Fibroblast of peridontal ligament (primary cell): ENCODE results near the gene FHOD1.

Experiments
- DNase-seq: peaks from one replicate; pipeline ENCODE4 v3.0.0-alpha.2; 2010; ENCODE audit errors: extremely low read depth

The FHOD1 gene

DNA sequence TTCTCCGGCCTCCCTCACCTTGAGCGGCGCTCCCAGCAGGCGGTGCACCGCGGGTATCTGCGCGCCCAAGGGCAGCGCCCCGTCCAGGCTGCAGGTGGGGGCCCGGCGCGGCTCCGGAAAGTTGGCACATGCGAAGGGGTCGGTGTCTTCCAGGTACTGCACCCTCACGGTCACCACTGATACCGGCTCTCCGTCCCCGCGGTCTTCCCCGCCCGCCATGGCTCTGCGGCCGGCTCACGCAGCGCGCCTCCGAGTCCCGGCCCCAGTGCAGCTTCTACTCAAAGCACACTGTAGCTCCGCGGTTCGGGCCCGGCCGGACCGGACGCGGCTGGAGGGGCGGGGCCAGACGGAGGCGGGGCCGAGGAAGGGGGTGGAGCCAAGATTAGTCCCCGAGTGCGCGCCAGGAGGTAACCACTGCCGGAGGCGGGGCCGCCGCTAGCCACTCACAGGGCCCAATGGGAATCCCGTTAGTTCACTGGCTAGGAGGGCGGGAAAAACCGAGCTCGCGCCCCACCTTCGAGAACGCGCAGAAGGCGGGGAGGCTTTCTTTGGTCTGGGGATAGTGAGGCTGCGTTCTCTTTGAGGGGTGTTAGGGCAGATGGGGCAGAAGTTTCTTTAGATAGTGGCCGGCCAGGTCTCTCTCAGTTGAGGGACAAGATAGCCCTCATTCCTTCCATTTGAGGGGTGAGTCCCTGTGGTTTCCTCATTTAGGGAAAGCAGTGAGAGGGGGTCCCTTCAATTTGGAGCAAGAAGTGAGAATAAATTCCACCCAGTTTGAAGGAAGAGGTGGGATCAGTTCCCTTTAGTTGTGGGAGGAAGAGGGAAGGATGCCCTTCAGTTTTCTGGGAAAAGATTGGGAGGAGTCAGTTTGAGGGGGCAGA lies at the start of gene FHOD1:
TSS of gene FHOD1 (minus strand) at position 290 of the 881 bp plus-strand sequence. CDS start at position 219, 71 bp downstream.
- peak; percentile 92 for DNase-seq

DNA sequence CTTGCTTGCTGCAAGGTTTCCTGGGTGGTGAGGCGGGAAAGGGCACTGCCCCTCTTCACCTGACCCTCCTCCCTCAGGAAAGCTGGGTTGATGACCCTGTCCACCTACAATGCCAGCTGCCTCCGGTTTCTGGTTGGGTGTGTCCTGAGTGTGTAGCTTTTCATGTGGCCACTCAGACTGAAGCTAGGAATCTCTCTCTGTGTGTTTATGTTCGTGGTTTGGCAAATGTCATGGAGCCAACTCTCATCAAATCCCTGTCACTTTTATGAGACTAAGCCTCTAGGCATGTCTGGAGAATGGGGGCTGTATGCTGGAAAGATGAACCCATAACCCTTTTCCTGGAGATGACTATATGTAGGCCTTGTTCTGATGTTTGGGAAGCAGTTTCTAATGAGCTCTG lies 49.1 kb upstream of the FHOD1 start:
- DNase-seq: peak; percentile 85

DNA sequence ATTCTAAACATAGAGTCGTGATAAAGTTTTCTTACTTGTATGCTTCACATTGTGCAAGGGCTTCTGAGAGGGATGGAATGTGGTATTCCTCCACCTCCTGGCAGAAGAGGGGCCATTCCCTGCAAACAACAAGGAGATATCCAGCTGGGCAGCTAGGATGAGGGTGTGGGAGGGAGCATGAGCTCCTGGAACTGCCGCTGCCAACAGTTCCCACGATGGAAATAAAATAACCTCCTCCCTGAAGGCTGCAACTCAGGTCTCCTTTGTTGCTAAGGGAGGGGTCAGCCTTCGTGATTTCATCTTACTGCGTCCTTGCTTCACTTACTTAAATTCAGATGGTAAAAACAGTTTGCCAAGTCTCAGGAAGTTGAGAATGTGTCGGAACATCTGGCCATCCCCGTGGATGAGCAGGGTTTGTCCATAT lies 47.7 kb upstream of the FHOD1 start:
- DNase-seq: peak; percentile 67

DNA sequence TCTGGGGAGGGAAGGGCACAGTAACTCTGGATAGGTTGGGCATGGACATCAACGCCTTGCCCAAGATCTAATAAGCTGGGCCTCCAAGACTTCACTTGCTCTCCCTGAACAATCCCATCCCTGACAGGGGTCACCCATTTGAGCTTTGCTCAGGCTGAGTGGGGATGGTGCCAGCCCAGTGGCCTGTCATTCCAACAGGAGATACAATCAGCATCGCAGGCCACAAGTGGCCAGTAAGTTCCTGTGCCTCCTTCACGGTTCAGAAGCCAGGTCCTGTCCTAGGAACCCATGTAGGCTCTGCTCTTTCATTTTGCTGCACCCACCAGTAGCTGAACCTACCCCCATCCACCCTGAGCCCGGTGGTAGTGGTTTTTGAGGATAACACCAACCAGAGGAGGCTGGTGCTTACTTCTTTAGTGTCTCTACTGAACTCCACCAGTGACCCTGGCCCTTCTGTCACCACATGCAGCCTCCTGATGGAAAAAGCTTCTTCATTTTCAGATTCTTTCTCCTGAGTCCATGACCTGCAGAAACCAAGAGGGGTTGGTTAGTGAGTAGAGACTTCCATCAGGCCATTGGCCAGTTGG lies 47.0 kb upstream of the FHOD1 start:
- DNase-seq: no peak

DNA sequence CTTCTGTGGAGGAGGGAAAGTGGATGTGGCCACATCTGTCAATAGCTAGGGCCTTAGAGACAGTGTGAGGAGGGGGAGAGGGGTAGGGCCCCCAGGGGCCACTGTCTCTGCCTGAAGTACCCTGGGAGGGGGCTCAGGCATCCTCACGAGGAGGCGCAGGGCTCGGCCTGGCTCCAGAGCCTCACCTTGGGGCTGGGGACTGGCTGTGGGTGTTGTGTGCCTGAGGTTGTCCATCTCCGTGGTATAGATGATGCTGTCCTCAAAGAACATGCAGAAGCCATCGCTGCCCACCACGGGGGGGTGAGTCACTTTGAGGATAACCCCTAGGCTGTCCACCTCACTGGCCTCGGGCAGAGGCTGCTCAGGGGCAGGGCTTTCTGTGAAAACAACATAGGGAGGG lies 44.2 kb upstream of the FHOD1 start:
- no peak for DNase-seq

DNA sequence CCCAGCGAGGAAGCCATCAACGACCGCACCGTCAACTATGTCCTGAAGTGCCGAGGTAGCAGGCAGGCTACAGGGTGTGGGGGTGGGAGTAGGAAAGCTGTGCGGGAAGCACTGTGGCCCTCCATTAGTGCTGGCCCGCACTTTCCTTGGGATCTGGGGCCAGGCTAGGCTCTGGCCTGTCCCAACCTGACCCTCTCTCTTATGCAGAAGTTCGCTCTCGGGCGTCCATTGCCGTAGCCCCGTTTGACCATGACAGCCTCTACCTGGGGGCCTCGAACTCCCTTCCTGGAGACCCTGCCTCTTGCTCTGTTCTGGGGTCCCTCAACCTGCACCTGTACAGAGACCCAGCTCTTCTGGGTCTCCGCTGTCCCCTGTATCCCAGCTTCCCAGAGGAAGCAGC lies 40.7 kb upstream of the FHOD1 start:
- DNase-seq: no peak

DNA sequence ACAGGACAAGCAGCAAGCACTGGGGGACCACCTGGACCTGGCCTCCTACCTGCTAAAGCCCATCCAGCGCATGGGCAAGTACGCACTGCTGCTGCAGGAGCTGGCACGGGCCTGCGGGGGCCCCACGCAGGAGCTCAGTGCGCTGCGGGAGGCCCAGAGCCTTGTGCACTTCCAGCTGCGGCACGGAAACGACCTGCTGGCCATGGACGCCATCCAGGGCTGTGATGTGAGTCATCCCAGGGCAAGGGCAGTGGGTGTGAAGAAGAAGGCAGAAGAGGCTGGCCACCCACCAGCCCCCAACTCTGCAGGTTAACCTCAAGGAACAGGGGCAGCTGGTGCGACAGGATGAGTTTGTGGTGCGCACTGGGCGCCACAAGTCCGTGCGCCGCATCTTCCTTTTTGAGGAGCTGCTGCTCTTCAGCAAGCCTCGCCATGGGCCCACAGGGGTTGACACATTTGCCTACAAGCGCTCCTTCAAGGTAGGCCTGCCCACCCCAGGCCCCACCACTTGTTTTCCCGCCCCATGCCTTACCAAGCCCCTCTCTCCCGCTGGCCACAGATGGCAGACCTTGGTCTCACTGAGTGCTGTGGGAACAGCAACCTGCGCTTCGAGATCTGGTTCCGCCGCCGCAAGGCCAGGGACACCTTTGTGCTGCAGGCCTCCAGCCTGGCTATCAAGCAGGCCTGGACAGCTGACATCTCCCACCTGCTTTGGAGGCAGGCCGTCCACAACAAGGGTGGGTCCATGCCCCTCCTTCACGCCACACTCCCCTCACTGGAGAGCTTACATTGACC lies 39.4 kb upstream of the FHOD1 start:
- DNase-seq: no peak

DNA sequence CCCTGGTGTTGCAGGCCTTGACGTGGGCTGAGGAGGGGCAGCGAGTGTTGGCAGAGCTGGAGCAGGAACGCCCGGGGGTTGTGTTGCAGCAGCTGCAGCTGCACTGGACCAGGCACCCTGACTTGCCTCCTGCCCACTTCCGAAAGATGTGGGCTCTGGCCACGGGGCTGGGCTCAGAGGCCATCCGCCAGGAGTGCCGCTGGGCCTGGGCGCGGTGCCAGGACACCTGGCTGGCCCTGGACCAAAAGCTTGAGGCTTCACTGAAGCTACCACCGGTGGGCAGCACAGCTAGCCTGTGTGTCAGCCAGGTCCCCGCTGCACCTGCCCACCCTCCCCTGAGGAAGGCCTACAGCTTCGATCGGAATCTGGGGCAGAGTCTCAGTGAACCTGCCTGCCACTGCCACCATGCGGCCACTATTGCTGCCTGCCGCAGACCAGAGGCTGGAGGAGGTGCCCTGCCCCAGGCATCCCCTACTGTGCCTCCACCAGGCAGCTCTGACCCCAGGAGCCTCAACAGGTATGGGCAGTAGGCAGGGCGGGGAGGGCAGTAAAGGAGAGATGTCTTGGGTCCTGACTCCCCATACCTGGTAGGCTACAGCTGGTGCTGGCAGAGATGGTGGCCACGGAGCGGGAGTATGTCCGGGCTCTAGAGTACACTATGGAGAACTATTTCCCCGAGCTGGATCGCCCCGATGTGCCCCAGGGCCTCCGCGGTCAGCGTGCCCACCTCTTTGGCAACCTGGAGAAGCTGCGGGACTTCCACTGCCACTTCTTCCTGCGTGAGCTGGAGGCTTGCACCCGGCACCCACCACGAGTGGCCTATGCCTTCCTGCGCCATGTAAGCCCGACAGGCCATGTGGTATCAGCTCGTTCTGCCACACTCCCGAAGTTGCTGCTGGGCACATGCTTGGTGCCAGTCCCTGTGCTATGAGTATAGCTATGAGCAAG lies 37.7 kb upstream of the FHOD1 start:
- DNase-seq: no peak

DNA sequence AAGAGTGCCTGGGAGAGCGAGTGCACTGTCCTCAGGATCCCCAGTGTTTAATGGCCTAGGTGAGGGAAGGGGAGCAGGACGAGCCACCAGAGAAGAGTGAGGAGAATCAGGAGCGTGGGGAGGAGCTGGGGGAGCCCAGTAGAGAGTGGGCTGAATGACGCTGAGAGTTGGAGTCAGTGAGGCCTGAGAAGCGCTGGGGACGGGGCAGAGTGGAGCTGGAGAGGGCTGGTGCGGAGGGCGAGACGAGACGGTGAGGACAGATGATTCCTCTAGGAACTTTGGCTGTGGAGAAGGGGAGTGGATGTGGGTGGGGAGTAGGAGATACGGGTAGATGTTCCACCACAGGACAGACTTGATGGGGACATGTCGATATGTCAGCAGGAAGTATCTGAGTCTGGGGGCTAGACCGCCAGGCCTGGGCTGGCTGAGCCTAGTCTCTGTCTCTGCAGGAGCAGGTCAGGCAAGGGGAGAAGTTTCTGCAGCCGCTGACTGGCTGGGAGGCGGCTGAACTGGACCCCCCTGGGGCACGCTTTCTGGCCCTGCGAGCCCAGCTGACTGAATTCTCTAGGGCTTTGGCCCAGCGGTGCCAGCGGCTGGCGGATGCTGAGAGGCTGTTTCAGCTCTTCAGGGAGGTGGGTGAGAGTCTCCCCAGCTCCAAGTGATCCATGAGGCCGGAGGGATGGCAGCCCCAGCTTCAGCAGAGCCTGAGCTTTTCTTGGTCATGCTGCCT lies 36.7 kb upstream of the FHOD1 start:
- DNase-seq: no peak

DNA sequence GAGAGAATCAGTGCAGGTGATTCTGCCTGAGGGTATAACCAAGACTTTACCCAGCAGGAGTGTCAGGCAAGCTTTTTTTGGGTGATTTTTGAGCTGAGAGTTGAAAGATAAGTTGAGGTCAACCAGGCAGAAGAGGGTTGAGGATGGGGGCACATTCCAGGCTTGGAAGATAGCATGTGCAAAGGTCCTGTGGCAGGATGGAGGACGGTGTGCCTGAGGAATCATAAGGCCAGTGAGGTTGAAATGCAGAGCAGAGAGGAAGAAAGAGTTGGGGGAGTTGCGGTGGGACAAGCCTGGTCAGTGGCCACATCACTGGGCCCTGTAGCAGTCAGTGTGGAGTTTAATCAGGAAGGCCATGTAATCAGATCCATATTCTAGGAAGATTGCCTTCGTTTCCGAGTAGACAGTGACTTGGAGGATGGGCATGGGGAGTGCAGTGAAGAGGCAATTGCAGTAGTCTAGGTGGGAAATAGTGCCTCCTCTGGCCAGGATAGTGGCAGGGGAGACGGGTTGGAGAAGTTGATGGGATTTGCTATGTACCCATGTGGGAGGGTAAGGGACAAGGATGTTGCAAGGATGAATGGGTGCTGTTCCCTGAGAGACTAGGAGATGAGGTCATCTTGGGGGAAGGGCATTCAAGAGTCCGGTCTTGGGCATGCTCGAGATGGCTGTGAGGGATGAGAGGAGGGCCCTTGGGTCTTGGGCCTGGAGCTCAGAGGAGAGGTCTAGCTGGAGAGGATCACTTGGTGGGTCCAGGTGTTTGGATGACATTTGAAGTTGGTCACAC lies 36.0 kb upstream of the FHOD1 start:
- DNase-seq: no peak

DNA sequence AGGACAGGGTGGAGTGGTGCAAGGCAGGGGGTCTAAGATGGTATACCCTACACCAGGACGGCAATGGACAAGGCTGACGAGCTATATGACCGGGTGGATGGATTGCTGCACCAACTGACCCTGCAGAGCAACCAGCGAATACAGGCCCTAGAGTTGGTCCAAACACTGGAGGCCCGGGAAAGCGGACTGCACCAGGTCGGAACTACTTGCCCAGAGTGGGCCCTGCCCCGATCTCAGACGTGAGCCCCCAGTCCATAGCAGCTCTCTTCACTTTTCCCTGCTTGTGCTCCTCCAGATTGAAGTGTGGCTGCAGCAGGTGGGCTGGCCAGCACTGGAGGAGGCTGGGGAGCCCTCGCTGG lies 35.1 kb upstream of the FHOD1 start:
- no peak for DNase-seq

DNA sequence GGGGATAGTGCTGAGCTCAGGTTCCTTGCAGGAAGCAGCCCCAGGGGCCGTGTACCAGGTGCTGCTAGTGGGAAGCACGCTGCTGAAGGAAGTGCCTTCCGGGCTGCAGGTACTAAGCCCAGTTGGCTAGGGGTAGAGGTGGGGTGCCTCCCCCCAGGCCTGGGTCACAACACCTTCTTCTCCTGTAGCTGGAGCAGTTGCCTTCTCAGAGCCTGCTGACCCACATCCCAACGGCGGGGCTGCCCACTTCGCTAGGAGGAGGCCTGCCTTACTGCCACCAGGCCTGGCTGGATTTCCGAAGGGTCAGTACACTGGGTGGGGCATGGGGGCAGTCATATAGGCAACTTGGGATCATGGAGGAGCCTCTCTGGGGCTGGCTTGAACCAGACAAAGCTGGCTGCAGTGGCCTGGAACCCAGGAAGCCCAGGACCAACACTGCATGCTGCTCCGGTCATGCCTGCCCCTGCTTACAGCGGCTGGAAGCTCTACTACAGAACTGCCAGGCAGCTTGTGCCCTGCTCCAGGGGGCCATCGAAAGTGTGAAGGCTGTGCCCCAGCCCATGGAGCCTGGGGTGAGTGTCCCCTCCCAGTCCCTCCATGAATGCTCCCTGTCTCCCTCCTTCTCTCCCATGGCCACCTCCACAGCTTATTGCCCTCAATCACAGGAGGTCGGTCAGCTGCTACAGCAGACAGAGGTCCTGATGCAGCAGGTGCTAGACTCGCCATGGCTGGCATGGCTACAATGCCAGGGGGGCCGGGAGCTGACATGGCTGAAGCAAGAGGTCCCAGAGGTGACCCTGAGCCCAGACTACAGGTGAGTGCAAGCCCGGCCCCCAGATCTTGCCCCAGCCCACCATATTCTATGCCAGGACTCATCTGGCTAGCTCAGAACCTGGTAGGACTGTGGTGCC lies 34.5 kb upstream of the FHOD1 start:
- DNase-seq: no peak

DNA sequence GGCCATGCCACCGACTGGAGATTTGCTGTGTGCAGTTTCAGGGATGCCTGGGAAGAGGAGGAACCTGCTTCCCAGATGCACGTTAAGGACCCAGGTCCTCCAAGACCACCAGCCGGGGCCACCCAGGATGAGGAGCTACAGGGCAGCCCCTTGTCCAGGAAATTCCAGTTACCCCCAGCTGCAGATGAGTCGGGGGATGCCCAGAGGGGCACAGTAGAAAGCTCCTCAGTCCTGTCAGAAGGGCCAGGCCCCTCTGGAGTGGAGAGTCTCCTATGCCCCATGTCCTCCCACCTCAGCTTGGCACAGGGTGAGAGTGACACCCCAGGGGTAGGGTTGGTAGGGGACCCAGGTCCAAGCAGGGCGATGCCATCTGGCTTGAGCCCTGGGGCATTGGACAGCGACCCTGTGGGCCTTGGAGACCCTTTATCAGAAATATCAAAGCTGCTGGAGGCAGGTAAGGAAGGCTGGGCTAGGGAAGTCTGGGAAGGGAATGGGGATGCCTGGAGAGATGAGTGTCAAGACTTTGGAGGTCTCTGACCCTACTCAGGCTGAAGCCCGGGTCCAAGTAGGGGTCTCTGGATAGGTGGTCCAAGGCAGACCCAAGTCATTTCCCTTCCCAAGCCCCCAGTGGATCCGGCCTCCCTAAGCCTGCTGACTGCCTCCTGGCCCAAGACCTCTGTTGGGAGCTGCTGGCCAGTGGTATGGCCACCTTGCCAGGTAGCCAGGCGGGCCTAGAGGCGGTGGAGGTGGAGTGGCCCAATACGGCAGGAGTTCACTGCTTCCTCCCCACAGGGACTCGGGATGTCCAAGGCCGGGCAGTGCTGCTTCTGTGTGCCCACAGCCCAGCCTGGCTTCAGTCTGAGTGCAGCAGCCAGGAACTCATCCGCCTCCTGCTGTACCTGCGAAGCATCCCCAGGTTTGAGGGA lies 33.1 kb upstream of the FHOD1 start:
- DNase-seq: no peak

DNA sequence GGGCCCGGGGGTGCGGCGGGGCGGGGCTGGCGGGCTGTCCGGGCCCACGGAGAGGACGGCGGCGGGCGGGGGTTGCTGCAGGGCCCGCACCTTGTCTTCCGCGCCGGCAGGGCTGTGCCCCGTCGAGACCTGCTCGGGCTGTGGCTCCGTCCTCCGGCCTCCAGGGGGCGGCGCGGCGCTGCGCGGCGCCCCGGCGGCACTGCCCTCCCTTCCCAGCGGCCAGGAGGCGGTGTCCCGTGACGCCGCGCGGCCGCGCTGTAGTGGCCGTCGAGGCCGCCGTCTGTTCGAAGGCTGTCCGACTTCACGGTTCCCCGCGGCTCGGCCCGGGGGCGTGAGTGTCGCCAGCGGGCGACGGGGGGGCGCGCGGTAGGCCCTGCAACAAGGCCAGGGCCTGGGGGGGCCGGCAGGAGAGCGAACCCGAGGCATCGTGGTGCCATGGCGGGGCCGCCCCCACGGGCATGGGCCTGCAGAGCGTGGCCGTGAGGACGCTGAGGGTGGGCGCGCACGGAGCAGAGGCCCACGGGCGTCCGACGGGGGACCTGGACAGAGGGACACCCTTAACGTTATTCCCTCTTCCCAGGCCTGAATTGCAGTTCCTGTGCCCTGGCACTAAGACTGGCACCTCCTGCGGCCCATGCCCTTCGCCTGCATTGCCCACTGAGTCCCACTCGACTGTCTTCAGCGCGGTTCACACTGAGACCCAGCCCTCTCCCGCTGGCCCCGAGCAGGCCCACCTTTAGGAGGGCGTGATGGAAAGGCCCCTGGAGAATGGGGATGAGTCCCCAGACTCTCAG lies 32.2 kb upstream of the FHOD1 start, which contains the start of gene PLEKHG4:
TSS of gene PLEKHG4 (plus strand) at position 237 of the 794 bp plus-strand sequence. CDS start at position 750, 513 bp downstream.
- DNase-seq: peak; percentile 70

DNA sequence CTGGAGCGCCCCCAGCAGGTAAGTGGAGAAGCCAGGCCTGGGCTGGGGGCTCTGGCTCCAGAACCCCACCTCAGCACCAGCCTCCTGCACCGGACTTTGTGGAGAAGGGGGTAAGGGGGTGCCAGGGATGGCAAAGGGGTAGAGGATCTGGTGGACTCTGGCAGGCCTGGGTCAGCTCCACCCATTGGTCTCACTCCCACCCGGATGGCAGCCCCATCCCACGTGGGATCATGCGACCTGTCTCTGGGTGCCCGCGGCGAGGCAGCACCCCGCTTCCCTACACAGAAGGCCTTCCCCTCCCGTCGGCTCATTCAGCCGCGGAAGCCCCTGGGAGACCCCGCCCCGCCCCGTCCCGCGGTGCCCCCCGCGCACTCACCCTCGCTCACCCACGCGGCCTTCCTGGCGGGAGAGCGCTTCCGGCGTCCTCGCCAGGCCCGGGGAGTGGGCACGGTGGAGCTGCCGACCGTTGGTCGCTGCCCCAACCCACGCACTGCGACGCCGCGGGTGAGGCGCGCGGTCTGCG lies 31.6 kb upstream of the FHOD1 start:
- peak; percentile 34 for DNase-seq

DNA sequence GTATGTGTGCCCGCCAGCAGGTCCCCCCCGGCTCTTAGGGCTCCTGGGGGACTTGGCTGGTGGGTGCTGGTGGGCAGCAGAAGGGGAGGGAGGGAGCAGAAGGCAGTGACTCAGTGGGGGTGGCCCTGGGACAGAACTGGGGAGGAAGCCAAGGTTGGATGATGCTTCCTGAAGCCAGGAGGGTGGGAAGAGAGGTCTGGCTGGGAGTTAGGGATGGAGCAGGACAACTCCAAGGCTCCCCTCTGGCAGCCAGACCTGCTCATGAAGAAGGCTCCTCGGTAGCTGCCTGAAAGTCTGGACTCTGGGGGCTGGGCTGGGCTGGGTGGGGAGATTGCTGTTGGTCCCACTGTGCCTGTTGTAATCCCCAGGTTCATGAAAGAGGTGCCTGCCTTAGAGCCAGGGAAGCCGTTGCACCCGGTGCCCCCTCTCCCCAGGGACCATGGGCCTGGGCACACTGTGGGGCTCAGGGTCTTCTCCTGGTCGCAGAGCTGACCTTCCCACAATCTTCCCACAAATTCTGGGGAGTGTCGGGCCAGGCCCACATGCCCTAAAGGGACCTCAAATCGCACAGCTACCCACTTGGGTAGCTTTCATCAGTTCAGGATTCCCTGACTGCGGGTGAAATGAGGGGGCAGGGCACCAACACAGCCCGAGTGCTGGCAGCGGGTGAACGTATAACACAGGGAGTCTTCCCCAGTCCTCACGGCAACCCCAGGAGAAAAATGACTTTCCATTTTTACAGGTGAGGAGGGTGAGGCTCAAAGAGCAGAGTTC lies 30.9 kb upstream of the FHOD1 start:
- DNase-seq: peak; percentile 87
